PC-3 (cell line): Measurements from ENCODE around the gene IRF1. TPM values are rescaled to one million over a fixed set of nuclear protein-coding genes. Genes with fewer than 3 reads are reported as not detected.

ENCODE experiments used
- ATAC-seq: fragments of 200-7000 bp; cut with Tn5 transposase; 2 replicates; pipeline ENCODE4 v1.9.1; 2020; ENCODE audit warnings: mild to moderate bottlenecking, moderate library complexity
- BruUV-seq: library from RNA; stranded (reverse); fragments of 400-500 nt; replicated peaks from 2 replicates; lab custom pipeline; 2021; lab: Mats Ljungman, UMichigan
- CTCF ChIA-PET: fragments of 300-600 bp; sonication (Branson Sonifier 250); formaldehyde crosslinking; loops from one replicate; lab custom pipeline; 2022; ENCODE audit warnings: antibody characterized with exemption; lab: Charles Lee
- POLR2A ChIA-PET: fragments of 300-600 bp; sonication (Branson Sonifier 250); formaldehyde crosslinking; loops from one replicate; lab custom pipeline; 2022; ENCODE audit warnings: antibody characterized with exemption; ENCODE audit not compliant: unreplicated experiment; lab: Charles Lee
- DNase-seq: peaks from one replicate; pipeline ENCODE4 v3.0.0-alpha.2; 2015
- H2AFZ ChIP-seq: fragments of 300-600 bp; sonication (generic); 2 replicates; pipeline ENCODE4 v1.6.0; 2016; ENCODE audit warnings: antibody characterized with exemption, low read length
- H3F3A ChIP-seq: fragments of 300-600 bp; sonication (generic); one replicate; pipeline ENCODE4 v1.6.0; 2017; ENCODE audit warnings: antibody characterized with exemption, low read length, control low read depth, mild to moderate bottlenecking; ENCODE audit not compliant: unreplicated experiment
- H3K27ac ChIP-seq: fragments of 300-600 bp; sonication (generic); 2 replicates; pipeline ENCODE4 v1.5.1; 2016; ENCODE audit warnings: mild to moderate bottlenecking, low read length
- H3K27me3 ChIP-seq: fragments of 300-600 bp; sonication (generic); 2 replicates; pipeline ENCODE4 v1.6.1; 2016; ENCODE audit warnings: low read length, mixed read lengths
- H3K36me3 ChIP-seq: fragments of 300-600 bp; sonication (generic); 2 replicates; pipeline ENCODE4 v1.6.1; 2016; ENCODE audit warnings: low read depth, mixed run types, low read length, mixed read lengths
- H3K4me1 ChIP-seq: fragments of 300-600 bp; sonication (generic); 2 replicates; pipeline ENCODE4 v1.5.1; 2016; ENCODE audit warnings: low read length; ENCODE audit not compliant: insufficient read depth
- H3K4me2 ChIP-seq: fragments of 300-600 bp; sonication (generic); 2 replicates; pipeline ENCODE4 v1.6.0; 2016; ENCODE audit warnings: low read length
- H3K4me3 ChIP-seq: fragments of 300-600 bp; sonication (generic); 2 replicates; pipeline ENCODE4 v1.5.1; 2016; ENCODE audit warnings: mild to moderate bottlenecking, low read length, mixed read lengths
- H3K79me2 ChIP-seq: fragments of 300-600 bp; sonication (generic); 2 replicates; pipeline ENCODE4 v1.6.1; 2017; ENCODE audit warnings: low read length, mixed read lengths
- H3K9ac ChIP-seq: fragments of 300-600 bp; sonication (generic); 2 replicates; pipeline ENCODE4 v1.6.0; 2016; ENCODE audit warnings: mild to moderate bottlenecking, low read length
- H3K9me2 ChIP-seq: fragments of 300-600 bp; sonication (generic); replicated peaks from 2 replicates; pipeline ENCODE4 v1.6.1; 2016; ENCODE audit warnings: mixed run types, low read length, mixed read lengths
- H3K9me3 ChIP-seq: fragments of 300-600 bp; sonication (generic); 2 replicates; pipeline ENCODE4 v1.6.1; 2016; ENCODE audit warnings: low read length, mixed read lengths
- H4K20me1 ChIP-seq: fragments of 300-600 bp; sonication (generic); 2 replicates; pipeline ENCODE4 v1.6.1; 2016; ENCODE audit warnings: low read length, mixed read lengths
- EZH2 ChIP-seq: fragments of 300-600 bp; sonication (generic); IDR thresholded peaks from one replicate; pipeline ENCODE4 v1.6.1; 2017; ENCODE audit warnings: antibody characterized with exemption, mild to moderate bottlenecking, low read length; ENCODE audit not compliant: unreplicated experiment
- EZH2phosphoT487 ChIP-seq: fragments of 300-600 bp; sonication (generic); IDR thresholded peaks from 2 replicates; pipeline ENCODE4 v1.6.1; 2018; ENCODE audit warnings: mild to moderate bottlenecking, antibody characterized with exemption, low read length, borderline replicate concordance
- intact Hi-C: fragments of 100-400 bp; cut with micrococcal nuclease; formaldehyde crosslinking; loops from 2 replicates; pipeline ENCODE4 v1.9.0; 2023
- total RNA-seq: library from RNA; depleted of rRNA; stranded (reverse); fragments of >200 nt; gene quantifications from 2 replicates; pipeline ENCODE4 v1.2.3, GENCODE V29; 2014
- TF ChIP-seq, protein P1 (sequence below): fragments of 300-600 bp; sonication (generic); conservative IDR thresholded peaks from 2 replicates; pipeline ENCODE4 v1.5.1; 2017; ENCODE audit warnings: antibody characterized with exemption, low read depth, mild to moderate bottlenecking, low read length

The IRF1 gene
- total RNA-seq, 1 experiment from 2014 or later = 21.1 TPM

DNA sequence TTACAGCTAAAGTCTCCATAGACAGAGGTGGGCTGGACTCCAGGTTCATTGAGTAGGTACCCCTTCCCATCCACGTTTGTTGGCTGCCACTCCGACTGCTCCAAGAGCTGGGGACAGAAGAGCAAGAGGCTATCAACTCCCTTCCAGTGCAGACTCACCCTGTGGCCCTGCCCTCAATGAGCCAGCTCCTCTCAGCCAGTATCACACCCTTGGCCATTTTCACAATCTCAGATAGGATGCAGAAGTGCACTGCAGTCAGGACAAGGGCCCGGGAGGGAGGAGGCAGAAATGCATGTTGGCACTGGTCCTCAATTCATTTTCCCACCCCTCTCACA, 6.2 kb downstream of the IRF1 start:
- Histone ChIP-seq H3K27ac (no peak overlapping the region), H3K9ac (no peak overlapping the region), H3K9me2 (no peaks in the 10 kb centered on the region), H2AFZ (no peak overlapping the region), H3K27me3 (no peaks in the 10 kb centered on the region), H3K4me3 (no peak overlapping the region), H3K4me2 (no peak overlapping the region), H4K20me1 (peaks cover 24% of the 10 kb centered on the region), H3F3A (no peaks in the 10 kb centered on the region), H3K4me1 (peaks cover 15% of the 10 kb centered on the region), H3K36me3 (peaks cover 48% of the 10 kb centered on the region), H3K79me2 (peaks cover 25% of the 10 kb centered on the region), H3K9me3 (no peaks in the 10 kb centered on the region)
- DNase-seq = no peak
- no peak for TF ChIP-seq EZH2
- no peak for TF ChIP-seq EZH2phosphoT487
- TF ChIP-seq, protein P1, sequence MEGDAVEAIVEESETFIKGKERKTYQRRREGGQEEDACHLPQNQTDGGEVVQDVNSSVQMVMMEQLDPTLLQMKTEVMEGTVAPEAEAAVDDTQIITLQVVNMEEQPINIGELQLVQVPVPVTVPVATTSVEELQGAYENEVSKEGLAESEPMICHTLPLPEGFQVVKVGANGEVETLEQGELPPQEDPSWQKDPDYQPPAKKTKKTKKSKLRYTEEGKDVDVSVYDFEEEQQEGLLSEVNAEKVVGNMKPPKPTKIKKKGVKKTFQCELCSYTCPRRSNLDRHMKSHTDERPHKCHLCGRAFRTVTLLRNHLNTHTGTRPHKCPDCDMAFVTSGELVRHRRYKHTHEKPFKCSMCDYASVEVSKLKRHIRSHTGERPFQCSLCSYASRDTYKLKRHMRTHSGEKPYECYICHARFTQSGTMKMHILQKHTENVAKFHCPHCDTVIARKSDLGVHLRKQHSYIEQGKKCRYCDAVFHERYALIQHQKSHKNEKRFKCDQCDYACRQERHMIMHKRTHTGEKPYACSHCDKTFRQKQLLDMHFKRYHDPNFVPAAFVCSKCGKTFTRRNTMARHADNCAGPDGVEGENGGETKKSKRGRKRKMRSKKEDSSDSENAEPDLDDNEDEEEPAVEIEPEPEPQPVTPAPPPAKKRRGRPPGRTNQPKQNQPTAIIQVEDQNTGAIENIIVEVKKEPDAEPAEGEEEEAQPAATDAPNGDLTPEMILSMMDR = no peak
- CTCF ChIA-PET = no interaction called here
- no peak for ATAC-seq
- BruUV-seq = no TSS peak
- POLR2A ChIA-PET = no interaction called here
- intact Hi-C loops = no loop called here

DNA sequence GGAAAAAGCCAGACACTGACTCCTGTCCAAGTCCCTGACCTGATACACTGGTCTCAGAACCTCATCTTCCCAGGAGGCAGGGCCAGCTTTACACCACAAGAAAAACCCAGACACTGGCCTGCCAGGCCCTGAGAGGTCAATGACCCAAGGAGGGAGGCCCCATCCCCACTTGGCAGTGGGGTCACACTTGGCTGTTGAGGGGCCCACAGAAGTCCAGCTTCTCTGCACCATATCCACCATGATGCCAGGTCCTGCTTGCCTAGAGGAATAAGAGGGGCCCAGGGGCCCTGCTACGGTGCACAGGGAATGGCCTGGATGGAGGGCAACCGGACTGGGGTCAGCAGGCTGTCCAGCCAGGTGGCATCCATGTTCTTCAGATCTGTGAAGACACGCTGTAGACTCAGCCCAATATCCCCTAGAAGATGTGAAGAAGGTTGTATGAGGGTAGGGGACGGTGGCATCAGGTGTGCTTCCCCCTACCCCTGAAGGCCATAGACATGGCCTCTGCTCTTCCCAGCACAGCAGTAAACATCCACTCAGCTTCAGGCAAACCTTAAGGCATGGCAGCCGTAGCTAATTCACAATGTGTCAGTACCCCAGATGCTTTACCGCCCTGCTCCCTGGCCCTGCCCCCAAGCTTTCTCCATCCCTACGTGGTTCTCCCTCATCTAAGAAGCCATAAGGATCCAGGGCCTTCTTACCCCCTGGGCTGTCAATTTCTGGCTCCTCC, 6.7 kb downstream of the IRF1 start:
- Histone ChIP-seq H3K4me2 (no peak overlapping the region), H3K36me3 (peaks cover 48% of the 10 kb centered on the region), H3K4me3 (no peak overlapping the region), H3K79me2 (peaks cover 20% of the 10 kb centered on the region), H3K27me3 (no peaks in the 10 kb centered on the region), H3K9ac (no peak overlapping the region), H3K27ac (no peak overlapping the region), H4K20me1 (peaks cover 19% of the 10 kb centered on the region), H3K9me2 (no peaks in the 10 kb centered on the region), H3K9me3 (no peaks in the 10 kb centered on the region), H2AFZ (no peak overlapping the region), H3K4me1 (peaks cover 9% of the 10 kb centered on the region), H3F3A (no peaks in the 10 kb centered on the region)
- CTCF ChIA-PET = no interaction called here
- DNase-seq (no peak), ATAC-seq (no peak)
- BruUV-seq = no TSS peak
- intact Hi-C loops = no loop called here
- TF ChIP-seq EZH2 (no peak), EZH2phosphoT487 (no peak)
- TF ChIP-seq, protein P1 = no peak
- POLR2A ChIA-PET = no interaction called here

DNA sequence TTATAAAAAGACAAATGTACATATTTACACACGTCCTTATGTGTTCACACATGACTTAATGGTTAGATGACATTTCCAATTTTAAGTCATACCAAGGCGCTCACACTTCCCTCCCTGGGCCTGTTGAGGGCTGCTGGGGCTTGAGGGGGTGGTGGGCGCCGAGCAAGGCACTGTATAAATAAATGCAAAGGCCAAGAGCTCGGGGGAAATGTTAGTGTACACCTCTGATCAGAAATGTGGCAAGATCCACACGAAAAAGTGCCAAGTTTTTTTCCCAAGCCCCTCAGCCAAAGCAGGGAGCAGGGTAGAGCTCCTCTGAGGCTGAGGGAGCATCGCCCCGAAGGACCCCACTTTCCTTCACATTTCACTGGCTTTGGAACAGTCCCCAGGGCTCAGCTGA, 7.5 kb downstream of the IRF1 start:
- H3K79me2 ChIP-seq = peaks cover 13% of the 10 kb centered on the region
- no peaks in the 10 kb centered on the region for H3K27me3 ChIP-seq
- DNase-seq (no peak), ATAC-seq (no peak)
- H3K9me3 ChIP-seq = no peaks in the 10 kb centered on the region
- H4K20me1 ChIP-seq = peaks cover 12% of the 10 kb centered on the region
- peaks cover 2% of the 10 kb centered on the region for H3K4me1 ChIP-seq
- CTCF ChIA-PET = no interaction called here
- H3F3A ChIP-seq = no peaks in the 10 kb centered on the region
- H3K27ac ChIP-seq = no peak overlapping the region
- no peak overlapping the region for H3K4me2 ChIP-seq
- H2AFZ ChIP-seq = no peak overlapping the region
- TF ChIP-seq, protein P1 = no peak
- TF ChIP-seq EZH2phosphoT487 (no peak), EZH2 (no peak)
- BruUV-seq = no TSS peak
- POLR2A ChIA-PET = no interaction called here
- no peak overlapping the region for H3K9ac ChIP-seq
- intact Hi-C loops = no loop called here
- no peaks in the 10 kb centered on the region for H3K9me2 ChIP-seq
- H3K4me3 ChIP-seq = no peak overlapping the region
- peaks cover 46% of the 10 kb centered on the region for H3K36me3 ChIP-seq
